GM19328 (cell line): ENCODE measurements around the gene USP6NL.
A peak's percentile ranks its signal among the peaks of the same experiment; 100 is the strongest.
"Not testable (repeated sequence)": the region's sequence is repeated elsewhere in the genome, so short reads cannot be mapped to it uniquely, and the experiment has no call there.

Experiments
- ATAC-seq: cut with Tn5 transposase; IDR thresholded peaks from one replicate; pipeline ENCODE4 v1.9.1; 2021; ENCODE audit warnings: mild to moderate bottlenecking, moderate library complexity; ENCODE audit not compliant: unreplicated experiment

Gene USP6NL

DNA sequence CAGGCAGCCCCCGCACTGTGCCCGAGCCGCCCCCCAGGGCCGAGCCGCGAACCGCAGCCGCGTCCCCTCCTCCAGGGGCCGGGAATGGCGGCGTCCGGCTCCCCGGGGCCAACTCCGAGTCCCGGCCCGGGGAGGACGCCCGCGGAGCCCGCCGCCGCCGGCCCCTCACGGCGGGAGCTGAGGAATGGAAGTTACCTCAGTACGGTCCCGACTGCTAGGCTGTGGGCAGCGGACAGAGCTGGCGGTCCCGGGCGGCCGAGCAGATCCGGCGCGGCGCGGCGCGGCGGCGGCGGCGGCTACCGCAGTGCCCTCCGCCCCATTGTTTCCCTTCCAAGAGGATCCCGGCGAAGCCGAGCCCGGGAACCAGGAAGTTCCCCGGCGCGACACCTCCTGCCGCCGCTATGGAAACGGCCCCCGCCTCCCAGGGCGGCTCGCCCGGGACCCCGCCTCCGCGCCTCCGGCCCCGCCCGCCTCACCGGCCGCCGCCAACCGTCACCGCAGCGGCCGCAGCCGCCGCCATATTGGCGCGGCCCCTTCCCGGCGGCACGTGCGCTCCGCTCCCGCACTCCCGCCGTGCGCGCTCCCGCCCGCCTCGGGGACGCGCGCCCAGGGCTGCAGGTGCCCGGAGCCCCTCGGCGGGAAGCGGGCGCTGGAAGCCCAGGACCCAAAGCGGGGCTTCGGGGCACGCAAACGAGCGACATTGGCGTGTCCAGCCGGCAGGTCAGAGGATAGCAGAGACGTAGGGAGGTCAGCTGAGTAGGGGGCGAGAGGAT, at the start of gene USP6NL:
Gene USP6NL (minus strand): TSS at position 403 of the 773 bp plus-strand sequence. CDS start 14,016 bp downstream, outside the sequence.
- peak; percentile 63 for ATAC-seq

DNA sequence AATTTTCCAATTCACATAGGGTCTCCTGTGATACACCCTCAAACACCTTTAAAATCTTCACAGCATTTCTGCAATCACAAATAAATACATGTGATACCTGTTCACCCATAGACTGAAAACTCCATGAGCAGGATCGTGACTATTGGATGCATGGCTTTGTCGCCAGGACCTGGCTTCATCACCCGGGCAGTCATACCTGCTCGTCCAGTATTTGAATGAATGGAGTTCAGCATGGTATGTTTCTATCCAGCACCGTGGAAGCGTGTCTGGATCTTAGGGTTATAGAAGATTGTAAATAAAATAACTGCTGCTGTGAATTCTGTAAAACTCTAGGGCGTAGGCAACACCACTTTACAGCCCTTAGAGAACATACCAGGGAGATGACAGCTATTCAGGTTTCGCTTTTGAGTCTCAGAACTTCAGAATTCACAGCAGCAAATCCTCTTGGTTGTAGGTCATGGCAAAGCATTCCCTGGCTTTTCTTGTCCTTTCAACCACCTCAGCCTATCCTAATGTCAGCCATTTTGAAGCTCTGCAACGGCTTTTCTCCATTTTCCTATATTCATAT, 47.4 kb upstream of the USP6NL start:
- ATAC-seq, result no peak

GRCh38 chr10:11655836-11656235, 44.4 kb upstream of the USP6NL start:
- ATAC-seq, result no peak

DNA sequence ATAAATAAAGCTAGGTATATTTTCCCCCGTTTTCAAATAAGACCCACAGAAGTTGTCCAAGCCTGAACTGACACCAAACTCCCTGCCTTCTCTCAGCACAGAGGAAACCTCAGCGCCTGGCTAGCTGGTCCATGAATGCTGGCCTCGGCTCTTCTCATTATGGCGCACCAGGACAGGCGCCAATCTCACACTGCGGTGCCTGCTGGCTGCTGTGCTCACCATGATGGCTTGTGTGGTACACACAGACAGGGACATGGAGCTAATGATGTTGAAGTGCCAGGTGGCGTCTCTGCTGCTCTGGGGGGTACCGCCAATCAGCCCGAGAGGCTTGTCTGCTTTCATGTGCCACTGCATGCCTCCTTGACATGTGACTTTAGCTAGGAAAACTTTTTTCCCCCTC, 43.2 kb upstream of the USP6NL start:
- no peak for ATAC-seq

GRCh38 chr10:11653758-11654471, 42.5 kb upstream of the USP6NL start:
- no peak for ATAC-seq

DNA sequence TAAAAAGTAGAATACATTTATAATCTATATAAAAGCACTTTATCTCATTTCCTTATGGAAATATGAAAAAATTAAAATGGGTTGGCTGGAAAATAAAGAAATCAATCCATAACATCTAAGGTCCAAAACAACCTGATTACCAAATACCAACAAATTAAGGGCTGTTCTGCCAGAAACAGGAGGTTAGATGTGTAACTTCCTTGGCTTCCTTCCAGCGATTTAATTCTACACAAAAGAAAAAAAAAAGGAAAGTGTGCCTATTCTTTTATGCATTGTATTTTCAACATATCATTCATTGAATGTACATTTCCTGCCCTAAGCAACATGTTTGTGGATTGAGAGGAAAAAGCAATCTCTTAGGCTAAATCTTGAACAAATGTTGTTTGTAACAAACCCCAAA, 36.2 kb upstream of the USP6NL start:
- no peak for ATAC-seq

GRCh38 chr10:11646450-11646849, 35.0 kb upstream of the USP6NL start:
- ATAC-seq, result no peak

- no peak for ATAC-seq
These were observed 31.6 kb upstream of the USP6NL start for GRCh38 chr10:11643039-11643438.

DNA sequence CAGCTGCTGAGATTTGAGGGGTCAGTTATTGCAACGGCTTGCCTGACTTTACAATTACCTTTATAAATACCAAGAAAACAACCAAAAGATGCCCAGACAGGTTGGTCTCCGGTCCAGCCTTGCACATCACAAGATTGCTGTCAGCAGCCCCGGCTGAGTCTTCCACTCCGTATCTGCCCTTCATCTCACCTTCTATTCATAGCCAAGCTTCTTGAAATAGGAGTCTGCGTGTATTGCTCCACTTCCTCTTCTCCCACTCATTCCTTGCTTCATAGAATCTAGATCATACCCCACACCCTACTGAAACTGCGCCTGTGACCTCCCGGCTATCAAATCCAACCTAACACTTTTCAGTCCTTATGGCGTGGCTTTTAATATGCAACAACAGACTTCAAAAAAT, 31.1 kb upstream of the USP6NL start:
- no peak for ATAC-seq

DNA sequence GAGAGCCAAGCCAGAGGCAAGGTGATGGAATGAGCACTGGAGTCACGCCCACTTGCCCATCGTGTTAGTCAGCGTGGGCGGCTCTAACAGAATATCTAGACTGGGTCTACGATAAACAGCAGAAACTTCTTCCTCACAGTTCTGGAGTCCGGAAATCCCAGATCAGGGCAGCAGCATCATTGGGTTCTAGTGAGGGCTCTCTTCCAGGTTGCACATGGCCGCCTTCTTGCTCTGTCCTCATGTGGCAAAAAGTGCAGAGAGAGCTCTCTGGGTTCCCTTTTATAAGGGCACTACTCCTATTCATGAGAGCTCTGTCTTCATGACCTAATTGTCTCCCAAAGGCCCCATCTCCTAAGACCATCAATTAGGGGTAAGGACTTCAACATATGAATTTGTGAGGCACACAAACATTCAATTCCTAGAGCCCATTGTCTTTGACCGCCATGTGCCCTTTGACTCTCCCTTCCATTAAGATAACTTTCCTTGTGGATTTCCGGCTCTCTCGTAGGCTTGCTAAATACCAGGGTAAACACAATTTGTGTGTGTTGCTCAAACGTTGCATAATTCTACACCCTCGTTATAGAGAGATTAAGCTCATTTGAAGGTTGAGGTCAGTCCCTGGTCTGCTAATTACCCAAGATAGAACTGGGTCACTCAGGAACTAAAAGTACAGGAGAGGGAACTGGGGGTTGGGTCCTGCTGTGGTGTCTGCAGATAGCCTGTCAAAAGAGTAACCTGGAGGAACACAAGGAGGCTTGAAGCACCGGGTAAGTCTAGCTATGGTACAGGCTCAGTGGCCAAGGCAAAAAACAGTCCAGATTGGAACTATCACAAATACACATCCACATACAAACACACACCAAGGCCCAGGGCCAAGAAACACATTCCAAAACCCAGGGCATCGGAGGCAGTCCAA, 28.7 kb upstream of the USP6NL start:
- ATAC-seq, result no peak

DNA sequence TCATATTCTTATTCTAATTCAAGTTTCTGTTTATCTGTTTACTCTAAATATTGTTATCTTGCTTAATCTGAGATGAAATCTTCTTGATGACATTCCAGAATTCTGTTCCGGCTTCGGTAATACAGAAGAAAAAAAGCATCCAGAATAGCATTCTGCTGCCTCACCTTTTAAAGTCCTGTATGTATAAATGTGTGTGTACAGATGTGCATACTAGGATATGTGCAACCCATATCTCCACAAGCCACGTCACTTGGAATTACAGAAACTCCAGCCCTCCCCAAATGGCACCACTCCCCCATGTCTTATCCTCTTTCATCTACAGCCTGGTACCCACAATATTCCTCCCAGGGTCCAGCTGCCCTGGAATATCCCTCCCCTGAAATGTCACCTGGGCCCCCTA, 27.9 kb upstream of the USP6NL start:
- no peak for ATAC-seq

DNA sequence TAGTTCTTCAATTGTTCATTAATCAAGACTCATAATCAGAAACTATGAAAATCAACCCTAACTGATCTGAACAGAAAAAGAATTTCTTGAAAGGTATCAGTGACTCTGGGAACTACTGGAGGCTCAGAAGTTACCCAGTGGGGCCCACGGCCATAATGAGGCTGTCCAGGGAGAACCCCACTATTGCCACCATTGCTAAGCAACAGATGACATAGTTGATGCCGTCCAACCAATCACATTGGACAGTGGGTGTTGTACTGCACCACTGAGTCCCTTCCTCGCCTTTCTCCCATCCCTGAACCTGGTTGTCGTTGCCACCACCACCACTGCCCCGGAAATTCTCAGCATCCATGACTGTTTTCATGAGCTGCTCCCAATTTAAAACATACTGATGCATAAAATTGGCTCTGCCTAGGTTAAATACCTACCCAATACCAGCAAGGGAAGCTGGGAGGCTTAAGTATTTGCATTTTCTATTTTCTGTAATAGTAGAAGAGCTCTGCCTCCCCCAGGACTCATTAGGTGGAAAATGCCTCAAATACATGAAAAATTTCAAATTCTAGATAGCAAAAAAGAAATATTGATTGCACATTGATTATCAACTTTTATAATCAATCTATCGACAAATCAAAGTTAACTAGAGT, 26.7 kb upstream of the USP6NL start:
- peak; percentile 94 for ATAC-seq

DNA sequence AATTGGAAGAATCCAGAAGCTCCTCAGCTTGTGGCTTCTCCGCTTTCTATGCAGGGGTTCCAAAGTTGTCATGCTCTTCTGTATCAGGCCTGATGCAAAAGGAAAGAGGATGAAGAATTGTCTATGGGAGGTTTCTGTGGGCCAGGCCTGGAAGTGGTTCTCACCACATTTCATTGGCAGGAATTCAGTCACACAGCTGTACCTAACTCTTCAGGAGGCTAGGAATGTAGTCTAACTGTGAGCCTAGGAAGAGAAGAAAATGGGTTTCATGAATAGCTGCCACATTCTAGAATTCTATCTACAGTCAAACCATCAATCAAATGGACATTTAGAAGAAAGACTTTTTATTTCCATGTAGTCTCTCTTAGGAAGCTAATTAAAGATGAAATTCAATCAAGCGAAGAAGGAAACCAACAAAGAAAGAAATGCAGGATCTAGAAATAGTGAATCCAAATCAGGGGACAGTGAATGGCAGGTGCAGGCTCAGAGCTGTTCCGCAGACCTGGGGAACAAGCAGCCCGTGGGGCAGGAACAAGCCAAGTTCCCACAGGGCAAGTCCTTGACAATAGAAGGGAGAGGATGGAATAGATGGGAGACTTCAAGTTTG, 25.4 kb upstream of the USP6NL start:
- no peak for ATAC-seq

DNA sequence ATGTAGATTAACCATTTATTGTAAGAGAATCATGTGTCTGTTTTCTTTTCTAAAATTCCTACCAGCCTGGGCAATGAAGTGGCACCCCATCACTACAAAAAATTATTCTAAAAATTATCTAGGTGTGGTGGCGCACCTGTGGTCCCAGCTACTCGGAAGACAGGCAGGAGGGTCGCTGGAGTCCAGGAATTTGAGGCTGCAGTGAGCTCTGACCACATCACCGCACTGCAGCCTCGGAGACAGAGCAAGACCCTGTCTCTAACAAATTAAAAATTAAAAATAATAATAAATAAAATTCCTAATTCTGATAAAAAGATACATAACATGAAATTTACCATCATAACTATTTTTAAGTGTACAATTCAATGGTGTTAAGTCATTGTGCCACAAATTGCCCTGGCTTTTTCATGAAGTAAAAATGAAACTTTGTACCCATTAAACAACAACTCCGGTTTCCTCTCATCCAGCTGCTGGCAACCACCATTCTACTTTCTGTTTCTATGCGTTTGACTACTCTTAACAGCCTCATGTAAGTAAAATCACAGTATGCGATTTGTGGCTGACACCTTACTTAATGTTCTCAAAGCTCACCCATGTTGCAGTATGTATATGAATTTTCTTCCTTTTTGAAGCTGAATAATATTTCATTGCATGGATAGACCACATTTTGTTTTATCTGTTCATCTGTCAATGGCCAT, 20.6 kb upstream of the USP6NL start:
- peak; percentile 86 for ATAC-seq

- ATAC-seq, result no peak
These were observed 19.8 kb upstream of the USP6NL start for GRCh38 chr10:11631291-11631690.

- ATAC-seq, result no peak
These were observed 18.3 kb upstream of the USP6NL start for GRCh38 chr10:11629731-11630130.

GRCh38 chr10:11627941-11628340, 16.5 kb upstream of the USP6NL start:
- not testable (repeated sequence) for ATAC-seq

DNA sequence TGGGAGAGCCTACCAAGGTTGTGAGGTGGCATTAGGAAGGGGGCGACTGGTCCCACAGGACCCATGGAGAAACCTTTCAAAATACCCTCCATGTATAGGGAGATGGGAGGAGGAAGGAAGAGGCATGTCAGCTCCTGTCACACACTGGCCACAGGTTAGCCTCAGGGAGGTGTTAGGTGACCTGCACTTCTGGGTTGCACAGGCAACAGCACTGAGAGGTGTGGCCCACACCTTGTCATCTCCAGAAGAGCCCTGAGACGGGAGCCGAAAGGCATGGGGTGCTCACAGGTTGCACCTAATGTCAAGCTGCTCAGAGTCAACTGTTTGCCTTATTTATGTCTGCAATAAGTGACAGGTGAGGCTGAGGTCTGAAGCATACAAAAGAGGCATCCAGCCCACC, 14.6 kb upstream of the USP6NL start:
- no peak for ATAC-seq

DNA sequence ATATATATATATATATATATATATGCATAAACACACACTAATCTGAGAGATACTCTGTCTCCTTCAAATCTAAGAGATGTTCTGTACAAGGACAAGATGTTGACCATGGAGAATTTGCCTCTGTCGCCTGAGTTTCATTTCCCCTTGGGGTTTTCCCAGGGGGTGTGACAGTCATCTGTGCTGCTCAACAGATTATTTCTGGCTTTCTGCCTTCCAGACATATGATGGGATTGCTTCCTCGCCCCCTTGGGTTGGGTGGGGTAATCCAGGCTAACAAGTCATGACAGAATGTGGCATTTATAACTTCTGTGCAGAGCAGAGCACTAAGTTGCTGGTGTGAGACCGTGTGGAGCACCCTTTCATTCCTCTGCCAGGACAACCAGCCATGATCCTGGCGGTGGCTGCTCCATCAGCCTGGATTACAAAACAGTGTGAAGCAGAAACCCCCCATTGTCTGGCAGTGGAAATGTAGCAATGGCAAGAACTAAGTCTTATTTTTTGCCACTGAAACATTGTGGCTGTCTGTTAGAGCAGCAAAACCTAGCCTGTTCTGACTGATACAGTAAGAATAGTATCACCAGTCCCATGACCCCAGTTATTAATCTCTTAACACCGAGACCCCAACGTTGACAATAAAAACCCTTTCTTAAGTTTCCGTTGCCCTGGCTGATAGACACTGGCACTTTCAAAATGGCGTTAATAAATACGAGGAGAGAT, 13.7 kb upstream of the USP6NL start:
- ATAC-seq, result no peak
